Caki2 (cell line): ENCODE results near the gene GABRR2. TPM values are rescaled to one million over a fixed set of nuclear protein-coding genes. Genes with fewer than 3 reads are reported as not detected.
A peak's percentile ranks its signal among the peaks of the same experiment; 100 is the strongest.
"Not testable (repeated sequence)": the region's sequence is repeated elsewhere in the genome, so short reads cannot be mapped to it uniquely, and the experiment has no call there.

ENCODE experiments used
- DNase-seq: peaks from one replicate; pipeline ENCODE4 v3.0.0-alpha.2; 2015; ENCODE audit warnings: low read depth
- in situ Hi-C: cut with HindIII; loops from 2 replicates; pipeline ENCODE4 v1.10.0; 2016; ENCODE audit warnings: low sequenced_read_pairs, low pct_unique_long_range_greater_than_20kb, mixed read lengths
- total RNA-seq: library from RNA; depleted of rRNA; stranded (reverse); fragments of >200 nt; shearing (Covaris generic); gene quantifications from 2 replicates; pipeline ENCODE4 v1.2.3, GENCODE V29; 2014; ENCODE audit warnings: low replicate concordance

The GABRR2 gene
- total RNA-seq, 1 experiment from 2014 or later: not detected

GRCh38 chr6:89335164-89335563 is 20.1 kb upstream of the GABRR2 start:
- DNase-seq: no peak
- in situ Hi-C loops: no loop called here

DNA sequence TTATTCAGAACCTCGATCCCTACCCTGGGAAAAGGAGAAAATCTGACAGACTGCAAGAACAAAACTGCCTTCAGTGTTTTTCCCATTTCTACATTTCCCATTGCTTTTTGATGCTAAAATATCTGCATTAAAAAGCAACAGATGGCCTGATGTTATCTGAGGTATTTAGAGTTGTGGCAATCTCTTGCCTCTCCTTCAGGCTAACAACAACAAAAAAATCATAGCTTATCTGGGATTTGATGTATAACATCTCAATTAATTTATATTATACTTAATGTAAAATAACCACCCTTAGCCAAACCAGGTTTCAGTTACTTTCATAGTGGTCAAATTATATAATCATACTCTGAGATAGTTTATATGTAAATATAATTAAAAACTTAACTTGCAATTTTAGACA is 15.8 kb upstream of the GABRR2 start:
- in situ Hi-C loops: no loop called here
- no peak for DNase-seq

GRCh38 chr6:89328976-89329375 is 13.9 kb upstream of the GABRR2 start:
- DNase-seq: no peak
- in situ Hi-C loops: no loop called here

DNA sequence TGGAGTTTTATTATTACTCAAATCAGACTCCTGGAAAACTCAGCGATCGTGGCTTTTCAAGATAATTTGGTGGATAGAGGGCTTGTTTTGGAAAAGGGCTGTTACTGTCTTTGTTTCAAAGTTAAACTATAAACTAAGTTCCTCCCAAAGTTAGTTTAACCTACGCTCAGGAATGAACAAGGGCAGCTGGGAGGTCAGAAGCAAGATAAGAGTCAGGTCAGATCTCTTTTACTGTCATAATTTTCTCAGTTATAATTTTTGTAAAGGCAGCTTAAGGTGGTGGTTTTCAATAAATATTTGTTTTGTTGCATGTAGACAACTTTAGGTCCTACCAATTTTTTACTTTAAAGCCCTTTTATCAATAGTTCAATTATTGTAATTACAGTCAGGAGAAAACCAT is 9.2 kb upstream of the GABRR2 start:
- no peak for DNase-seq
- in situ Hi-C loops: no loop called here

GRCh38 chr6:89323511-89323971 is 8.4 kb upstream of the GABRR2 start:
- DNase-seq: no peak
- in situ Hi-C loops: no loop called here

DNA sequence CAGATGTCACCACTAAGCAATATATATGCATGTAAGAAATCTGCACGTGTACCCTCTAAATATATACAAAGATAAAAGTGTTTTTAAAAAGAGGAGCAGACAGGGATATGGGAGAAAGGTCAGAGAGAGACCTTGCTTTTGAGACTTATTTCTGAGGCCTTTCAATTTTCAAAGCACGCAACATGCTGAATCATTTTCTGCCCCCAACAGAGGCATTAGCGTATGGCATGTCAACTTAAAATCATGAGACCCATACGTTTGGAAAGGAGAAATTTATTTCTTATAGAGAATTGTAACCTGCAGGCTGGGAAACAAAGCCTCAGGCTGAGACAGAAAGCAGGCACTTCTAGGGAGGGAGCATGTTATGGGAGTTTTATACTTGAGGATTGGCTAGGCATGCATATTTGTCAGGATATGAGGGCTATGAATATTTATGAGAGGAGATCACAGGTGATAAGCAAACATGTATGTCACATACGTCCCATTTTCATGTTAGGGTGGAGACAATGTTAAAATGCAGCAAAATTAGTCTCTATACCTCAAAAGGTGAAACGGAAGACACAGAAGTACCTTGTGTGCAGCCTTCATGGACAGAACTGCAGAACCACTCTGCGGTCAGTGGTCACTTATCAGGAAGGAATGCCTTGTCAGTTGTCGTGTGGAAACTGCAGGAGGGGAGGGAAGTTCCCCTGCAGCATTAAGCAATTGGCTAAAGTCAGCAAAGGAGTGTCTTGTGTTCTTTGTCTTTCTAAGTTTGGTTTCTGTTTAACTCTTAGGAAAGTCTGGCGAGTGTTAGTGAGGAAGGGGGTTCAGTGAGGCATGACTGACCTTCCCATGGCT is 6.3 kb upstream of the GABRR2 start:
- in situ Hi-C loops: no loop called here
- DNase-seq: peak; percentile 81

DNA sequence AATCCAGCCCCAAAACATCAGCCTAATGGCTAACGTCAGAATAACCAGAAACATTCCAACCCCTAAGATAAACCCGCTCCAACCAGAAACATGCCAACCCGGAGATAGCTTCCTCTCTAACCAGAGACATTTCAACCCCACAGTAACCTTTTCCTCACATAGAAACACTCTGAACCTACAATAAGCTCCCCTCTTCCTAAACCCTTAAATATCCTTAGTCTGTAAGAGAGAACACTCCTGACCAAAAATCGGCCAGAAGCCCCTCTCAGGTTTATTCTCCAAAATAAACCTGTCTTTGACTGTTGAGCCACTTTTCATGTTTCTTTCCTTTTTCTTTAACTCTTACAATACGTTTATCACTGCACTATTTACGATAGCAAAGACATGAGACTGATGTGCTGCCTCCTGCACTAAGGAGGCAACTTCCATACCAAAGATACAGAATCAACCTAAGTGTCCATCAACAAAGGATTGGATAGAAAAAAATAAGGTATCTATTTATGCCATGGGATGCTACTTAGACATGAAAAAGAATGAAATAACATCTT is 5.0 kb upstream of the GABRR2 start:
- no peak for DNase-seq
- in situ Hi-C loops: no loop called here

GRCh38 chr6:89317067-89317466 is 2.0 kb upstream of the GABRR2 start:
- in situ Hi-C loops: no loop called here
- no peak for DNase-seq

DNA sequence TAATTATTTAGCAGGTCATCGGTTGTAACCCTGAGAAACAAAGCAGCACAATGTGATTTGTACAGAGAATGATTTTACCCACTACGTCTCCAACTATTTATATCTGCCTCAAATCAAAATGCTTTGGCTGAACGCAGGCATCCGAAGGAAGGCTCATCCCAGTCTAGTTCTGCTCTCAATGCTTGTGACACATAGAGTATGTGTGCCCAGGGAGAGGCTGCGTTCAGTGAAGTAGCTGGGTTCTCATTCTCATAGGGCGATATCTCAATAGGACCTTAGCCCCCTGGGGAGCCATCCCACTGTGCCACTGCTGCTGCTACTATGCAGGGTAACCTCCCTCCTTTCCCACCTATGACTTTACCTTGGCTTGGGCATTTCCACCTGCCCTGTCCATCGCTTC is 407 bp downstream of the GABRR2 start:
- in situ Hi-C loops: no loop called here
- no peak for DNase-seq

DNA sequence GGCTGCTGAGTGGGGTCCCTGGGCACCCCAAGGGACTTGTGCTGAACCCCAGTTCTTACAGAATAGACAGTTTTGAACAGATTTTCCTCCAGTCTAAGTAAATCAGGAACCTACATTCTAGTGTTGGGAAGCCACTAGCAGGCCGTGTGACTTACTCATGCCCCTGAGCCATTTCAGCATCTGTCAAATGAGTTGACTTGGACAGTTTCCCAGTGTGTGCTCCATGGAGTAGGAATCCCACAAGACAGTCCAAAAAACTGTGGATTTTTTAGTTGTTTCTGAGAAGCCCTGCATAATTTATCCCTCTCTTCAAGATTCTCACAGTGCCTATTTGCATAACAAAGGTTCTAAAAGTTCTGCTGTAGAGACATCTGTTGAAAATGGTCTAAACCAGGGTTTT is 2.1 kb downstream of the GABRR2 start:
- no peak for DNase-seq
- in situ Hi-C loops: no loop called here

- DNase-seq: peak; percentile 33
- in situ Hi-C loops: no loop called here
Observed at GRCh38 chr6:89311853-89312531, 3.1 kb downstream of the GABRR2 start.

DNA sequence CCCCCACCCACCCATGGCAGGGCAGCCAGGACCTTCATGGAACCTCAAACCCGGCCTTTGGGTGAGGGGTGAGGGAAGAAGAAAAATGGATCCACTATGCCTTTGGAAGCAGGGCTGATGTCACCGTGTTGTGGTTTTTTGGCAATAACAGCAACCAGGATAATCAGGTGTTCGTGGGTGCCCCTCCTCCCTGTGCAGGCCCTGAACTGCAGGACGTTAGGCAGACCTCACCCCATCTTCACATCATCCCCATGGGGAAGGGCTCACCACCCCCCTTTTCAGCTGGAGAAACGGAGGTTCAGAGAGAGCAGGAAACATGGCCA is 3.6 kb downstream of the GABRR2 start:
- DNase-seq: no peak
- in situ Hi-C loops: no loop called here

DNA sequence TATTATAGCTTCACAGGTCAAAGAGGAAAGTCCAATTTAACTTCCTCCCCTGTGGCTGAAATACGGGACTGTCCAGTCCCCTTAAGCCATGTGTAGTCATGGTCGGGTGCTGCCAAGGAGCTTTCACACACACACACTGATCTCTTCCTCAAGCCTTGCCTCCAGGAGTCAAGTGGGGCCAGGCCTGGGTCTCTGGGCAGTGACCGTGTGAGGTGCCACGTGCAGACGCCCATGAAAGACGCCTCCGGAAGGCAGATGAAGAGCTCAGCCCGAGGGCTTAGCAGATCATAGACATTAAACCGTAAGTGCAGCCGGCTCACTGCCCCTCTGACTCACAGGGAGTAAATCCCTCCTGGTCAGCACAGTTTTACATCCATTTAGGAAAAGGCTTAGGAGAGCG is 4.2 kb downstream of the GABRR2 start:
- DNase-seq: peak; percentile 55
- in situ Hi-C loops: no loop called here

GRCh38 chr6:89308525-89309395 is 6.3 kb downstream of the GABRR2 start:
- in situ Hi-C loops: no loop called here
- no peak for DNase-seq

GRCh38 chr6:89304517-89304916 is 10.6 kb downstream of the GABRR2 start:
- in situ Hi-C loops, DNase-seq: not testable (repeated sequence)

DNA sequence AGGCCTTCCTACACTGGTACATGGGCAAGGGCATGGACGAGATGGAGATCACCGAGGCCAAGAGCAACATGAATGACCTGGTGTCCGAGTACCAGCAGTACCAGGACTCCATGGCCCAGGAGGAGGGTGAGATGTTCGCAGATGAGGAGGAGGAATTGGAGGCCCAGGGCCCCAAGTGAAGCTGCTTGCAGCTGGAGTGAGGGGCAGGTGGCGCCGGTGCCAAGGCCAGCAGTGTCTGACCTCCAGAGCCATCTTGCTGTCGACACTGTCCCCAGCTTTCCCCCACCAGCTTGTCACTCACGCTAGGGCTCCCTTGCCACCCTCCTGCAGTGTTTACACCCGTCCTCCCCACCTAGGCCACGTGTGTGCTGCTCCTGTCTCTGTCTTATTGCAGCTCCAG is 12.2 kb downstream of the GABRR2 start:
- in situ Hi-C loops: no loop called here
- no peak for DNase-seq

- DNase-seq: no peak
- in situ Hi-C loops: no loop called here
Observed at GRCh38 chr6:89302195-89302770, 12.8 kb downstream of the GABRR2 start.

DNA sequence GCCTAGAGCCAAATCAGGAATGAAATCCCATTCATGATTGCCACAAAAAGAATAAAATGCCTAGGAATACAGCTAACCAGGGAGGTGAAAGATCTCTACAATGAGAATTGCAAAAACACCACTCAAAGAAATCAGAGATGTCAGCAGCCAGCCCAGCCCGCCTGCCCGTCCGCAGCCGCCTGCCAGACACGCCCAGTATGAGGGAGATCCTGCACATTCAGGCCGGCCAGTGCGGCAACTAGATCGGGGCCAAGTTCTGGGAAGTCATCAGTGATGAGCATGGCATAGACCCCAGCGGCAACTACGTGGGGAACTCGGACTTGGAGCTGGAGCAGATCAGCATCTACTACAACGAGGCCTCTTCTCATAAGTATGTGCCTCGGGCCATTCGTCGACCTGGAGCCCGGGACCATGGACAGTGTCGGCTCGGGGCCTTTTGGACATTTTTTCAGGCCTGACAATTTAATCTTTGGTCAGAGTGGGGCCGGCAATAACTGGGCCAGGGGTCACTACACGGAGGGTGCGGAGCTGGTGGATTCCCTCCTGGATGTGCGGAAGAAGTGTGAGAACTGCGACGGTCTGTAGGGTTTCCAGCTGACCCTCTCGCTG is 13.4 kb downstream of the GABRR2 start:
- in situ Hi-C loops: no loop called here
- DNase-seq: no peak
